NCI-H510A (cell line): ENCODE measurements around the gene NINL.
"Not testable (repeated sequence)": the region's sequence is repeated elsewhere in the genome, so short reads cannot be mapped to it uniquely, and the experiment has no call there.

Source experiments
- DNase-seq: peaks from one replicate; lab custom pipeline; 2025; lab: John Stamatoyannopoulos, UW

NINL gene

DNA sequence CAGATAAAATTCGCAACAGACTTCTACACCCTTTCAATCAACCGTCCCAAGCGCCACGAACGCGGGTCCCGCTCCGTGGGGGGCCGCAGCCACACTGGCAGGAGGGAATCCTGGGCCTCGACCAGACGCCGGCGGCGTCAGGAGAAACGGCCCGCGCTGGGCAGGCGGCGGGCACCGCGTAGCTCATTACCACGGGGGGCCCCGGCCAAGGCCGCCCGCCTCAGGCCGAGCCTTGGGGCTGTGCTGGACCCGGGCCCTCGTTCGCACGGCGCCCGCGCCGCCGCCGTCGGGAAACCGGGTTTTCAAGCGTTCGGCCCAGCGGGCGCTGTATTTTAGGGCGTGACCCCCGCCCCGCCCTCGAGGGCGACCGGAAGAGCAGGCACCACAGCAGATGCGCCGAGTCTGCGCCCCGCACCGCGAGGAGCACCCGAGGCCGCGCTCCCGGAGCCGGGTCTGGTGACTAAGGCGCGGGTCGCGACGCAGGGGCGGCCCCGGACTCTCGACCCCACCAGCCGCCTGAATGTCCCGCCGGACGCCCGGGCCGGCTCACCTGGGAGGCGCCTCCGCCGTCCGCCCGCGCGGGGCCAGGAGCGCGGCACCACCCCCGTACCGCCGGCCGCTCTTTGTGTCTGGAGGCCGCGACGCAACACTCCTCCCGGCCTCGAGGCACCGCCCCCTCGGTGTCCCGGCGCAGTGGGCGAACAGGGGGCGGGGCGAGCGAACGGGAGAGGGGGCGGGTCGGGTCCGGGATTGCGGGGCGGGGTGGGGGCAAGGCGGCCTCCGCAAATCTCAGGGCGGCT, at the start of gene NINL:
TSS of gene NINL (minus strand) at position 627 of the 800 bp plus-strand sequence. CDS start 58,944 bp downstream, outside the sequence.
- peak; percentile 90 for DNase-seq

DNA sequence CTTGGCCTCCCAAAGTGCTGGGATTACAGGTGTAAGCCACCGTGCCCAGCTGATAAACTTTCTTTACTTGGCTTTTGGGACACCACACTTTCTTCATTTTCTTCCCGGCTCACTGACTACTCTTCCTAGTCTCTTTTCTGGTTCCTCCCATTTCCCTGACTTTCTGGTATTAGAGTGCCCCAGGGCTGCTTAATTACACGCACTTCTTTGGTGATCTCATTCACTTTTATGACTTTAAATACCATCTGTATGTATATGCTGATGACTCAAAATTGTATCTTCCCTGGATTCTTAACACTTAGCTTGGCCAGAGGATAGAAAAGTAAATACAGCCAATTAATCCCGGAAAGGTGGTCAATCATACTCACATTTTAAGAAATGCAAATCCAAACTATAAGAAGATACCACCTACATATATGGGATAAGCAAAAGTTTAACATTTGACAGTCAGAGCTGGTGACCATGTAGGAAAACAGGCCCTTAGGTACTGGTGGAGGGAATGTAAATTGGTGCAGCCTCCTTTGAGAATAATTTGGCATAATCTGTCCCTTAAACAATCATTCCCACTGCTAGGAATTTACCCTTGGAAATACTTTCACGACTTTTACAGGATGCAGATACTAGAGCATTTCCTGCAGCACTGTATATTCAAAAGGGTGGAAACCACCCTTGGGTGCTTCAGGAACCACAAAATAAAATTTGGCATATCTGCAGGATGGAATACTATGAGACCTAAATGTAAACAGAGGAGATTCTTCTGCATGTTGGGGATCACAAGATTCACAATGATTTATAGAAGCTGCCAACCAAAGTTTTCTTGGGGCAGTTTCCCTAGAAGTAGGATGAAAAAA, 47.8 kb upstream of the NINL start:
- no peak for DNase-seq

DNA sequence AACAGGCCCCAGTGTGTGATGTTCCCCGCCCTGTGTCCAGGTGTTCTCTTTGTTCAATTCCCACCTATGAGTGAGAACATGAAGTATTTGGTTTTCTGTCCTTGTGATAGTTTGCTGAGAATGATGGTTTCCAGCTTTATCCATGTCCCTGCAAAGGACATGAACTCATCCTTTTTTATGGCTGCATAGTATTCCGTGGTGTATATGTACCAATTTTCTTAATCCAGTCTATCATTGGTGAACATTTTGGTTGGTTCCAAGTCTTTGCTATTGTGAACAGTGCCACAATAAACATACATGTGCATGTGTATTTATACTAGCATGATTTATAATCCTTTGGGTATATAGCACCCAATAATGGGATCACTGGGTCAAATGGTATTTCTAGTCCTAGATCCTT, 45.3 kb upstream of the NINL start:
- DNase-seq, result not testable (repeated sequence)

GRCh38 chr20:25629816-25630499, 44.6 kb upstream of the NINL start:
- no peak for DNase-seq

- DNase-seq, result no peak
Observed at GRCh38 chr20:25626779-25627178, 41.4 kb upstream of the NINL start.

DNA sequence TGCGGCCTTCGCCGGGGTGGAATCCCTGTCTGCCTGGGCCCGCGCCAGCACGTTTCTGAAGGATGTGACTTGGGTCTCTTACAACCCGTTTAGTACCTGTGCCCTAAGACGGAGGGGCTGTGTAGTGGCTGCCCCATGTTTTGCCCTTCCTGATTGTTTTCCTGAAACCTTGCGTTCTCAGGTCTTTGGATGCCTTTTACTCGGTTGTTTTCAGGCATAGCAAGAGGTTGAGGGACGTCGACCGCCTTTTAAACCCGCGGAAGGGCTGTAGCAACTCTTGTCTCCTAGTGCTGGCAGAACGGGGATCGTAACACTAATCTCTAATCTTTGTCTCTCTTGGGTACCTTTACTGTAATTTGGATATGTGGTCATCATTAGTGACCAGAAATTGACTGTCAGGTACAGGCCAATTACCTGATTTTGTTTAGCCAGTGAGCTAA, 39.2 kb upstream of the NINL start:
- peak; percentile 59 for DNase-seq

GRCh38 chr20:25623736-25624499, 38.6 kb upstream of the NINL start, which contains the start of gene NANP:
NANP (minus strand) TSS chr20:25624014; CDS start chr20:25623948, 66 bp downstream.
- peak; percentile 97 for DNase-seq

DNA sequence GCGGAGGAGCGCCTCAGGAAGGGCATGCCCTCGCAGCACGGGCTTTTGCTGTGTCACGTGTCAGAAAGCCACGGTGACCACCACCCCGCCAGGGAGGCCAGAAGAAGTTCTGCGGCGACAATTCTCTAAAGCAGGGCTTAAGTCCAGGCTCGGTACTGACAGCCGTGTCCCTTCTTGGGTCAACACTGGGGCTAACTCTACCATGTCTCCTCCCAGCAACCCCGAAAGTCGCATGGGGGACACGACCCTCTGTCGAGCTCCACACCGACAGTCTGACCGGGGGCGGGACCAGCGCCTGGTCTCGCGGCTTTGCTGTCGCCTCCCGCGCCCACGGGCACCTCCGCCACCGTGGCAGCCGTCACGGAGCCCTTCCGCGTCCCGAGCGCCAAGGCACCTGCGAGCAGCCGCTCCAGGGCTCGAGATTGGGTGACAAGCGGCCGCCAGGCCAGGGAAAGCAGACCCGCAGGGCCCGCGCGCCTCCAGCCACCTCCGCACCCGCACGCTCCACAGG, 37.9 kb upstream of the NINL start:
- peak; percentile 4 for DNase-seq

DNA sequence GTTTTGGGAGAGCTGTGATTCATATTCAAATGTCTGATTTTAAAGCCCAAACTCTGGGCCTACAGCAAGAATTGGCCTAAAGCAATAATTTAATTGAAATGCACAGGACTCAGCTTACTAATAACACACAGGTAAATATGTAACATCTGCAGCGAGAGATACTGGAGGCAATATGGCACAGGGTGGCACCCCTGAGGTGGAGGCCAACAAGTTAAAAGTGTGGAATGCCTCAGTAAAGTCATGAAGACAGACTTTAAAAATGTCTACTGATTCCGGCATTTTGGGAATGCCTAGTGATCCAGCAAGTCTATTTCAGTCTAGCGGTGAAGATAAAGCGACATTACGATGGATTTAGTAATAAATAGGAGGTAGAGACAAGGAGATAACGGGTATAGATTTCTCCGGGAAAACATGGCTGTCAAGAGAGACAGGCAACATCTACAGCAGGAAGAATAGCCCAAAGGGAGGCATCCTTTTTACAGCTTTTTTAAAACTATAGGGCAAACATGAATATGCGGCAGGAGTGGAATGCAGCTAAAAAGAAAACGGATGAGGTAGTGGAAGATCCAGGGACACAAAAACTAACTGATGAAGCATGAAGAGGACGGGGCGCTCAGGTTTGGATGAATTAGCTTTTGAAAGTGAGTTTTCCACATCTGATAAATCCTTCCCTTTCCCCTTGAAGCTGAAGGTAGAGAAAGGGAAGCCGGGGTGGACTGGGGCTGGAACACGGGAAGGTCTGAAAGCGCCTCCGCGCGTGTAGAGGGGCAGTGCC, 37.3 kb upstream of the NINL start:
- no peak for DNase-seq

DNA sequence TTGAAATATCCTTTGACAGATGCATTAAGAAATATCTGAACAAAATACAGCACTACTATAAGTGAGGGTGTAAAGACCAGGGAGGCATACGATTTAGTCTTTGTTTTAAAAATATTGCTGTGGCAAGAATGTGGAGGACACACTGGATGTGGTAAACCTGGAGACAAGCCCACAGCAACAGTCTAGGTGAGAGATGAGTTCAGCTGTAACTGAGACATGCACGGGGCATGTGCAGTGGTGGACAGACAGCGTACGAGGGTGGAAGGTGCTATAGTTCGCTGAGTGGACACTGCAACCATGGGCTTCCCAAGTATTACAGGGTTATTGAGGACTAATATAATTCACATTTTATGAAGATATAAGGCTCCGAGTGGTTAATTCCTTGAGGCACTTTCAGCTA, 36.7 kb upstream of the NINL start:
- no peak for DNase-seq

DNA sequence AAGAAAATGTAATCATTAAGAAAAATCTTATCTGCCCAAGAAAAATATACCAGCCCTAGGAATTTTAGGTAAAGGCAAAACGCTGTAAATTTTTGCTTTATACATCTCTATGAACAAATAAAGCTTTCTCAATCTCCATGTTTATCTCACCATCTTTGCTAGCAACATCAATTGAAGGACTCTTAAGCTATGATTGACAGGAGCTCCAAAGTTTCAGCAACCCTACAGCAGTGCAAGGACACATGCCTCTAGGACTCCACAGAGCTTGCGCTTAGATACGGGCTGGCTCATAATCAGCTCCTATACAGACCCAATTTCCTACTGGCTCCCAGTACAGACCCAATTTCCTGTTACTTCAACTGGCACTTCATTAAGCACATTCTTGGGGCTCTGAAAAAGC, 34.2 kb upstream of the NINL start:
- no peak for DNase-seq

GRCh38 chr20:25608774-25609173, 23.4 kb upstream of the NINL start:
- no peak for DNase-seq

GRCh38 chr20:25606094-25606695, 20.9 kb upstream of the NINL start:
- no peak for DNase-seq

- DNase-seq, result no peak
Observed at GRCh38 chr20:25605148-25605547, 19.8 kb upstream of the NINL start.

DNA sequence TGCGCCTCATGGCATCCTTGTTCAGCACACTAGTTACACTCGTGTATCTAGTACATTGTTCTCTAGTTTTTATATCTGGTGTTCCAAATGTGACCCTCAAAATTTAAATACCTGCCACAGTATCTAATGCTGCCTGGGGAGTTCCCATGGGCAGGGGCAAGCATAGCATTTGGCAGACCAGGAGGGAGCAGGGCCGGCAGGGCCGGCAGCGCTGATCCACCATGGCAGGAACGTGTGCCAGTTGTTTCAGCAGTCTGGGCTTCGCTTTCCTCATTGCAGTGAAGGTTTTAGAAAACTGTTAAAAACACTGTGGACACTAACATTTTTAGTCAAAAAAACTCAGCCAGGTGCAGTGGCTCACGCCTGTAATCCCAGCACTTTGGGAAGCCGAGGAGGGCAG, 19.3 kb upstream of the NINL start:
- DNase-seq, result no peak

DNA sequence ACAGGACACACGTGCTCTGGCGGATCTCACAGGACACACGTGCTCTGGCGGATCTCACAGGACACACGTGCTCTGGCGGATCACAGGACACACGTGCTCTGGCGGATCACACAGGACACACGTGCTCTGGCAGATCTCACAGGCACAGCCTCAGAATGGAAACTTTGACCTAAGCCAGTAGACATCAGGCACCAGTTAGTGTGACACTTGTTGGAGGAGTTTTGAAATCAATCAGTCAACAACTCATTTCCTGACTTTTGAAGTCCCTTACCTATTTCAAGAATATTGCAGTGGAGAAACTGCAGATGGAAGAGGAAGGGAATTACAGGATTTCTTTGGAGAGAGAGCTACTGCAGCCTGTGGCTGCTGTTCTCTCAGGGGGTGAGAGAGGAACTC, 17.6 kb upstream of the NINL start:
- not testable (repeated sequence) for DNase-seq

- DNase-seq, result not testable (repeated sequence)
Observed at GRCh38 chr20:25602191-25602913, 17.0 kb upstream of the NINL start.

DNA sequence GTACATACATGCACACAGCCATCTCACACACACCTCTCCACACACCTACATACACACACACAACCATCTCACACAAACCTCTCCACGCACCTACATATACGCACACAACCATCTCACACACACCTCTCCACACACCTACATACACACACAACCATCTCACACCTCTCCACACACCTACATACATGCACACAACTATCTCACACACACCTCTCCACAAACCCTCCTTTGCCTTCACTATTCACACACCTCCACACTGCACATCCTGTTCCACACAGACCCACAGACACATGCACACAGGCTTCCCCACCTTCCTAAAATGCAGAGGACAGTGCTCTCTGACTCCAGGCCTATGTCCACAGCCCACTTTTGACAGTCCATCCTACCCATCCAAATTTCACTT, 16.3 kb upstream of the NINL start:
- DNase-seq, result no peak

GRCh38 chr20:25600632-25601031, 15.3 kb upstream of the NINL start:
- no peak for DNase-seq
